Subcutaneous adipose tissue (tissue), 4 donors: ENCODE measurements around the gene ROCK1. TPM values are rescaled to one million over a fixed set of nuclear protein-coding genes. Genes with fewer than 3 reads are reported as not detected.

Experiments
- CTCF ChIP-seq: fragments of 450-650 bp; IDR thresholded peaks from one replicate; pipeline ENCODE4 v1.5.1; 2016; ENCODE audit warnings: low read depth, mild to moderate bottlenecking, control low read depth, antibody characterized with exemption, moderate library complexity
- total RNA-seq, 4 donors: library from RNA; depleted of rRNA; stranded (reverse); fragments of >200 nt; gene quantifications; one replicate each; pipeline ENCODE4 v1.1.0, GENCODE V29; 2016

The ROCK1 gene
- total RNA-seq, 4 donors from 2014 or later, result 77.8 to 107 (median 101) TPM

GRCh38 chr18:21051620-21052019 is 60.0 kb downstream of the ROCK1 start:
- no peak for TF ChIP-seq CTCF

GRCh38 chr18:21049306-21049705 is 62.3 kb downstream of the ROCK1 start:
- no peak for TF ChIP-seq CTCF

GRCh38 chr18:21047126-21047525 is 64.5 kb downstream of the ROCK1 start:
- TF ChIP-seq CTCF, result no peak

- no peak for TF ChIP-seq CTCF
Observed at GRCh38 chr18:21040466-21040865, 71.1 kb downstream of the ROCK1 start.

- no peak for TF ChIP-seq CTCF
Observed at GRCh38 chr18:21038201-21038600, 73.4 kb downstream of the ROCK1 start.

GRCh38 chr18:21031845-21032244 is 79.8 kb downstream of the ROCK1 start:
- no peak for TF ChIP-seq CTCF

- TF ChIP-seq CTCF, result no peak
Observed at GRCh38 chr18:21012308-21012707, 99.3 kb downstream of the ROCK1 start.

GRCh38 chr18:21004726-21005125 is 106.9 kb downstream of the ROCK1 start:
- TF ChIP-seq CTCF, result no peak
